Hepatocyte (in vitro differentiated cells): ENCODE measurements around the gene PRKG1. TPM values are rescaled to one million over a fixed set of nuclear protein-coding genes. Genes with fewer than 3 reads are reported as not detected.

Experiments used
- DNase-seq: peaks from one replicate; pipeline ENCODE4 v3.0.0-alpha.2; 2016; ENCODE audit warnings: low spot score
- H2AFZ ChIP-seq: fragments of 200-600 bp; sonication (generic); 2 replicates; pipeline ENCODE4 v1.6.0; 2016; ENCODE audit warnings: antibody characterized with exemption, mild to moderate bottlenecking
- H3K27ac ChIP-seq: fragments of 200-600 bp; sonication (generic); 2 replicates; pipeline ENCODE4 v1.5.1; 2016; ENCODE audit warnings: mild to moderate bottlenecking
- H3K27me3 ChIP-seq: fragments of 200-600 bp; sonication (generic); 2 replicates; pipeline ENCODE4 v1.6.1; 2016
- H3K36me3 ChIP-seq: fragments of 200-600 bp; sonication (generic); replicated peaks from 2 replicates; pipeline ENCODE4 v1.5.1; 2016; ENCODE audit warnings: low read depth; ENCODE audit not compliant: insufficient read depth
- H3K4me1 ChIP-seq: fragments of 200-600 bp; sonication (generic); 2 replicates; pipeline ENCODE4 v1.5.1; 2016; ENCODE audit warnings: mild to moderate bottlenecking, moderate library complexity; ENCODE audit not compliant: insufficient read depth
- H3K4me2 ChIP-seq: fragments of 200-600 bp; sonication (generic); 2 replicates; pipeline ENCODE4 v1.6.0; 2016
- H3K4me3 ChIP-seq: fragments of 200-600 bp; sonication (generic); 2 replicates; pipeline ENCODE4 v1.5.1; 2016; ENCODE audit warnings: mild to moderate bottlenecking
- H3K79me2 ChIP-seq: fragments of 200-600 bp; sonication (generic); 2 replicates; pipeline ENCODE4 v1.6.0; 2017; ENCODE audit warnings: mild to moderate bottlenecking
- H3K9me2 ChIP-seq: fragments of 200-600 bp; sonication (generic); replicated peaks from 2 replicates; pipeline ENCODE4 v1.6.0; 2017; ENCODE audit warnings: mild to moderate bottlenecking; ENCODE audit not compliant: insufficient read depth
- H3K9me3 ChIP-seq: fragments of 200-600 bp; sonication (generic); 2 replicates; pipeline ENCODE4 v1.5.1; 2016; ENCODE audit warnings: low read depth, mild to moderate bottlenecking
- H4K20me1 ChIP-seq: fragments of 200-600 bp; sonication (generic); 2 replicates; pipeline ENCODE4 v1.6.0; 2016; ENCODE audit warnings: mild to moderate bottlenecking; ENCODE audit not compliant: insufficient read depth, poor library complexity, severe bottlenecking
- CTCF ChIP-seq: fragments of 200-600 bp; sonication (generic); IDR thresholded peaks from 2 replicates; pipeline ENCODE4 v1.5.1; 2016; ENCODE audit warnings: antibody characterized with exemption, mild to moderate bottlenecking; ENCODE audit not compliant: poor library complexity
- EZH2 ChIP-seq: fragments of 200-600 bp; sonication (generic); IDR thresholded peaks from 2 replicates; pipeline ENCODE4 v1.6.1; 2016; ENCODE audit warnings: antibody characterized with exemption, mild to moderate bottlenecking, borderline replicate concordance
- EZH2phosphoT487 ChIP-seq: fragments of 200-600 bp; sonication (generic); IDR thresholded peaks from one replicate; pipeline ENCODE4 v1.6.1; 2018; ENCODE audit warnings: antibody characterized with exemption, mild to moderate bottlenecking, low read depth, moderate library complexity; ENCODE audit not compliant: unreplicated experiment, severe bottlenecking
- WGBS: methylation state at CpG from one replicate; pipeline ENCODE4 v1.1.6; 2016; ENCODE audit warnings: low lambda C conversion rate; ENCODE audit errors: missing lambda C conversion rate; 5-methylcytosine and 5-hydroxymethylcytosine counted together
- polyA plus RNA-seq: library from polyadenylated mRNA; unstranded; fragments of >200 nt; fragmentation: Nextera tagmentation; extraction: Ambion mirVana; gene quantifications from 2 replicates; pipeline ENCODE4 v1.2.1, GENCODE V29; 2016
- total RNA-seq: library from RNA; depleted of rRNA; stranded (reverse); fragments of >200 nt; gene quantifications from 2 replicates; pipeline ENCODE4 v1.2.3, GENCODE V29; 2014

The PRKG1 gene
- total and polyA plus RNA-seq, 2 experiments from 2014 or later: 4.0 to 8.1 TPM

GRCh38 chr10:52265131-52265926 is 1191.0 kb downstream of the PRKG1 start:
- no peaks in the 10 kb centered on the region for H3K9me3 ChIP-seq
- no peak overlapping the region for H3K27ac ChIP-seq
- H3K79me2 ChIP-seq: no peaks in the 10 kb centered on the region
- H3K9me2 ChIP-seq: no peaks in the 10 kb centered on the region
- no peaks in the 10 kb centered on the region for H3K27me3 ChIP-seq
- no peaks in the 10 kb centered on the region for H4K20me1 ChIP-seq
- H3K4me2 ChIP-seq: no peak overlapping the region
- H3K4me1 ChIP-seq: no peaks in the 10 kb centered on the region
- H3K4me3 ChIP-seq: no peak overlapping the region
- WGBS: 92% methylated on average over 3 of the region's 3 CpGs
- no peak for DNase-seq
- H2AFZ ChIP-seq: no peak overlapping the region
- no peaks in the 10 kb centered on the region for H3K36me3 ChIP-seq
- TF ChIP-seq CTCF (no peak), EZH2 (no peak), EZH2phosphoT487 (no peak)

GRCh38 chr10:52266858-52267257 is 1192.6 kb downstream of the PRKG1 start:
- TF ChIP-seq CTCF (no peak), EZH2phosphoT487 (no peak), EZH2 (no peak)
- Histone ChIP-seq H3K4me3 (no peak overlapping the region), H2AFZ (no peak overlapping the region), H3K9me2 (no peaks in the 10 kb centered on the region), H3K27ac (no peak overlapping the region), H3K79me2 (no peaks in the 10 kb centered on the region), H3K4me1 (no peaks in the 10 kb centered on the region), H3K36me3 (no peaks in the 10 kb centered on the region), H3K27me3 (no peaks in the 10 kb centered on the region), H3K4me2 (no peak overlapping the region), H4K20me1 (no peaks in the 10 kb centered on the region), H3K9me3 (no peaks in the 10 kb centered on the region)
- WGBS: 85% methylated on average over 1 of the region's 1 CpG
- no peak for DNase-seq

- H3K9me3 ChIP-seq: no peaks in the 10 kb centered on the region
- no peaks in the 10 kb centered on the region for H4K20me1 ChIP-seq
- WGBS: 96% methylated on average over 2 of the region's 2 CpGs
- no peak overlapping the region for H3K4me2 ChIP-seq
- no peaks in the 10 kb centered on the region for H3K79me2 ChIP-seq
- DNase-seq: no peak
- no peaks in the 10 kb centered on the region for H3K27me3 ChIP-seq
- no peak overlapping the region for H3K27ac ChIP-seq
- no peak overlapping the region for H2AFZ ChIP-seq
- H3K4me1 ChIP-seq: no peaks in the 10 kb centered on the region
- TF ChIP-seq EZH2: no peak
- TF ChIP-seq CTCF: no peak
- no peak for TF ChIP-seq EZH2phosphoT487
- no peaks in the 10 kb centered on the region for H3K9me2 ChIP-seq
- H3K4me3 ChIP-seq: no peak overlapping the region
- no peaks in the 10 kb centered on the region for H3K36me3 ChIP-seq
These were observed 1194.5 kb downstream of the PRKG1 start for GRCh38 chr10:52268790-52269189.
